NT2/D1 (cell line): ENCODE data around the gene TUSC1.

Experiments
- SUZ12 ChIP-seq: IDR thresholded peaks from 2 replicates; pipeline ENCODE4 v1.6.1; 2011; ENCODE audit not compliant: insufficient read length, insufficient read depth; ENCODE audit errors: extremely low read depth
- YY1 ChIP-seq: IDR thresholded peaks from 2 replicates; pipeline ENCODE4 v1.6.1; 2011; ENCODE audit not compliant: insufficient read length, insufficient read depth
- ZNF274 ChIP-seq: IDR thresholded peaks from 2 replicates; pipeline ENCODE4 v1.6.1; 2011; ENCODE audit warnings: mild to moderate bottlenecking, low read depth, low read length

GRCh38 chr9:25636026-25636425 is 42.2 kb downstream of the TUSC1 start:
- TF ChIP-seq ZNF274 (no peak), SUZ12 (no peak), YY1 (no peak)
